Transverse colon (tissue), 4 donors: Measurements from ENCODE around the gene ADCY1. TPM values are rescaled to one million over a fixed set of nuclear protein-coding genes. Genes with fewer than 3 reads are reported as not detected.

Experiments used
- DNase-seq: peaks from one replicate; pipeline ENCODE4 v3.0.0-alpha.2; 2019
- H3K27ac ChIP-seq, 4 donors: fragments of 200-600 bp; sonication (generic); 2 replicates each; pipeline ENCODE4 v1.5.1; 2016 to 2018; ENCODE audit warnings: inconsistent platforms in 4 of 4
- H3K27me3 ChIP-seq: fragments of 200-600 bp; sonication (generic); 2 replicates; pipeline ENCODE4 v1.5.1; 2017; ENCODE audit warnings: inconsistent platforms
- H3K36me3 ChIP-seq, 4 donors: fragments of 200-600 bp; sonication (generic); 2 replicates each; pipeline ENCODE4 v1.5.1; 2017 to 2019; ENCODE audit warnings: inconsistent platforms in 4 of 4
- H3K4me1 ChIP-seq, 4 donors: fragments of 200-600 bp; sonication (generic); 2 replicates each; pipeline ENCODE4 v1.5.1; 2017 to 2020; ENCODE audit warnings: inconsistent platforms in 4 of 4
- H3K4me3 ChIP-seq, 4 donors: fragments of 200-600 bp; sonication (generic); 1 replicate in 1 of 4; 2 replicates in 3 of 4; pipeline versions ENCODE4 v1.5.1 to v1.6.1; 2017 to 2019; ENCODE audit warnings: inconsistent platforms in 4 of 4
- H3K9me3 ChIP-seq, 2 donors: fragments of 200-600 bp; sonication (generic); 2 replicates each; pipeline ENCODE4 v1.5.1; 2017 to 2019; ENCODE audit warnings: inconsistent platforms in 2 of 2
- CTCF ChIP-seq, 5 experiments: fragments of 200-600 bp in 3 of 5; fragments of 450-650 bp in 2 of 5; sonication (generic) in 3 of 5; IDR thresholded peaks; 1 replicate in 2 of 5; 2 replicates in 3 of 5; pipeline ENCODE4 v1.5.1; 2016 to 2017; ENCODE audit warnings: antibody characterized with exemption in 5 of 5, inconsistent platforms in 3 of 5, mild to moderate bottlenecking in 2 of 5, moderate library complexity in 1 of 5
- EP300 ChIP-seq: sonication (generic); formaldehyde crosslinking; IDR thresholded peaks from one replicate; pipeline ENCODE4 v1.6.1; 2017; ENCODE audit warnings: antibody characterized with exemption, low read depth
- POLR2A ChIP-seq: fragments of 450-650 bp; IDR thresholded peaks from one replicate; pipeline ENCODE4 v1.6.1; 2016; ENCODE audit warnings: antibody characterized with exemption, mild to moderate bottlenecking, moderate library complexity
- POLR2AphosphoS5 ChIP-seq, 3 donors: sonication (generic); formaldehyde crosslinking; IDR thresholded peaks; one replicate each; pipeline ENCODE4 v1.6.1; 2016; ENCODE audit warnings: antibody characterized with exemption in 3 of 3
- WGBS, 2 donors: methylation state at CpG; one replicate each; pipeline ENCODE4 v1.1.5; 2018; ENCODE audit warnings: low coverage in 1 of 2; 5-methylcytosine and 5-hydroxymethylcytosine counted together
- in situ Hi-C, 4 donors: fragments of 200-750 bp; cut with MboI; loops; one replicate each; pipeline versions ENCODE4 v1.15.0 to v1.15.1; 2017; ENCODE audit warnings: low sequenced_read_pairs in 3 of 4, low pct_ligation_motif_present in 1 of 4, low pct_unique_long_range_greater_than_20kb in 1 of 4
- intact Hi-C: fragments of 100-400 bp; cut with DNase I; formaldehyde crosslinking; loops from one replicate; pipeline ENCODE4 v1.15.1; 2023; ENCODE audit warnings: low total_unique reads
- total RNA-seq, 4 donors: library from RNA; depleted of rRNA; stranded (reverse); fragments of >200 nt; gene quantifications; one replicate each; pipeline ENCODE4 v1.1.0, GENCODE V29; 2016

Gene ADCY1
- total RNA-seq, 4 donors from 2014 or later: 0.16 to 0.41 TPM; not detected in 2

- no peaks in the 10 kb centered on the region for H3K36me3 ChIP-seq
- 80% methylated on average over 5 of the region's 5 CpGs; no CpG with 5 or more reads in 1 of the 2 donors for WGBS, 2 donors
- H3K9me3 ChIP-seq: no peaks in the 10 kb centered on the region
- no peaks in the 10 kb centered on the region for H3K27me3 ChIP-seq
- no peaks in the 10 kb centered on the region for H3K4me1 ChIP-seq
- in situ Hi-C loops (no loop called here), intact Hi-C loops (no loop called here)
- no peak for DNase-seq
- TF ChIP-seq CTCF (IDR thresholded peaks at IDR 0.05) (no peak), POLR2AphosphoS5 (IDR thresholded peaks at IDR 0.05) (no peak), EP300 (no peak), POLR2A (no peak)
- H3K4me3 ChIP-seq: no peak overlapping the region
- no peak overlapping the region for H3K27ac ChIP-seq
Measured at GRCh38 chr7:45711161-45711490, 137.0 kb downstream of the ADCY1 start.

GRCh38 chr7:45712057-45712689 is 138.0 kb downstream of the ADCY1 start:
- intact Hi-C loops (no loop called here), in situ Hi-C loops (no loop called here)
- TF ChIP-seq POLR2A (no peak), POLR2AphosphoS5 (IDR thresholded peaks at IDR 0.05) (no peak), CTCF (IDR thresholded peaks at IDR 0.05) (no peak), EP300 (no peak)
- no peak for DNase-seq
- Histone ChIP-seq H3K27ac (no peak overlapping the region), H3K9me3 (no peaks in the 10 kb centered on the region), H3K36me3 (no peaks in the 10 kb centered on the region), H3K4me1 (no peaks in the 10 kb centered on the region), H3K4me3 (no peak overlapping the region), H3K27me3 (no peaks in the 10 kb centered on the region)
- 87% methylated on average over 2 of the region's 2 CpGs; no CpG with 5 or more reads in 1 of the 2 donors for WGBS, 2 donors

- WGBS, 2 donors: 83 to 92% methylated on average over 2 to 6 of the region's 6 CpGs
- H3K4me3 ChIP-seq: no peak overlapping the region
- H3K9me3 ChIP-seq: no peaks in the 10 kb centered on the region
- DNase-seq: no peak
- intact Hi-C loops (no loop called here), in situ Hi-C loops (no loop called here)
- no peak for TF ChIP-seq EP300
- TF ChIP-seq POLR2A: no peak
- TF ChIP-seq CTCF (IDR thresholded peaks at IDR 0.05): no peak
- TF ChIP-seq POLR2AphosphoS5 (IDR thresholded peaks at IDR 0.05): no peak
- H3K4me1 ChIP-seq: no peaks in the 10 kb centered on the region
- no peak overlapping the region for H3K27ac ChIP-seq
- no peaks in the 10 kb centered on the region for H3K27me3 ChIP-seq
- no peaks in the 10 kb centered on the region for H3K36me3 ChIP-seq
Measured at GRCh38 chr7:45712872-45713668, 138.9 kb downstream of the ADCY1 start.

- no peak for TF ChIP-seq POLR2AphosphoS5 (IDR thresholded peaks at IDR 0.05)
- no peak for TF ChIP-seq CTCF (IDR thresholded peaks at IDR 0.05)
- no peak for TF ChIP-seq EP300
- TF ChIP-seq POLR2A: no peak
- in situ Hi-C loops: no loop called here
- Histone ChIP-seq H3K4me3 (no peak overlapping the region), H3K27ac (no peak overlapping the region), H3K36me3 (no peaks in the 10 kb centered on the region), H3K9me3 (no peaks in the 10 kb centered on the region), H3K27me3 (no peaks in the 10 kb centered on the region), H3K4me1 (no peaks in the 10 kb centered on the region)
- WGBS, 2 donors: 88% methylated on average over 18 of the region's 23 CpGs; no CpG with 5 or more reads in 1 of the 2 donors
- intact Hi-C loops: no loop called here
- DNase-seq: no peak
Measured at GRCh38 chr7:45713669-45714520, 139.7 kb downstream of the ADCY1 start.
